Spleen (tissue), 7 donors: ENCODE data around the gene FBXO46.

ENCODE experiments used
- CTCF ChIP-seq, 11 experiments: fragments of 200-600 bp in 7 of 11; fragments of 450-650 bp in 4 of 11; sonication (generic) in 4 of 11; IDR thresholded peaks in 8 of 11; conservative IDR thresholded peaks in 3 of 11; 1 replicate in 7 of 11; 2 replicates in 4 of 11; pipeline versions ENCODE4 v1.4.0 to v1.8.0; 2016 to 2021; ENCODE audit warnings: antibody characterized with exemption in 11 of 11, inconsistent platforms in 4 of 11, mild to moderate bottlenecking in 1 of 11
- POLR2A ChIP-seq, 3 donors: fragments of 450-650 bp; IDR thresholded peaks; one replicate each; pipeline ENCODE4 v1.5.1; 2017; ENCODE audit warnings: antibody characterized with exemption in 3 of 3, mild to moderate bottlenecking in 1 of 3
- POLR2AphosphoS5 ChIP-seq, 3 donors: sonication (generic); formaldehyde crosslinking; IDR thresholded peaks; one replicate each; pipeline ENCODE4 v1.5.1; 2017; ENCODE audit warnings: antibody characterized with exemption in 3 of 3
- donor health status: DM: no; HTN: no; CAD: no; lungs with moderate emphysema.
- donor health status: DM: no; HTN: no; CAD: no.
- donor health status: DM: no; HTN: no; CAD: no.

- TF ChIP-seq POLR2A (IDR thresholded peaks at IDR 0.05) (no peak), CTCF (IDR thresholded peaks at IDR 0.05 in 8 of 11, conservative IDR thresholded peaks at IDR 0.05 in 3 of 11) (no peak), POLR2AphosphoS5 (IDR thresholded peaks at IDR 0.05) (no peak)
These were observed 20.2 kb downstream of the FBXO46 start for GRCh38 chr19:45710356-45711130.
